Esophagus squamous epithelium (tissue), 4 donors: ENCODE data around the gene LRRC45.

Experiments
- CTCF ChIP-seq, 6 experiments: fragments of 450-650 bp in 4 of 6; fragments of 200-600 bp in 2 of 6; sonication (generic) in 2 of 6; IDR thresholded peaks; one replicate each; pipeline ENCODE4 v1.5.1; 2016 to 2019; ENCODE audit warnings: antibody characterized with exemption in 6 of 6, mild to moderate bottlenecking in 4 of 6, moderate library complexity in 4 of 6
- POLR2A ChIP-seq, 4 donors: fragments of 450-650 bp; IDR thresholded peaks; one replicate each; pipeline ENCODE4 v1.6.1; 2017; ENCODE audit warnings: antibody characterized with exemption in 4 of 4, mild to moderate bottlenecking in 4 of 4, moderate library complexity in 3 of 4

DNA sequence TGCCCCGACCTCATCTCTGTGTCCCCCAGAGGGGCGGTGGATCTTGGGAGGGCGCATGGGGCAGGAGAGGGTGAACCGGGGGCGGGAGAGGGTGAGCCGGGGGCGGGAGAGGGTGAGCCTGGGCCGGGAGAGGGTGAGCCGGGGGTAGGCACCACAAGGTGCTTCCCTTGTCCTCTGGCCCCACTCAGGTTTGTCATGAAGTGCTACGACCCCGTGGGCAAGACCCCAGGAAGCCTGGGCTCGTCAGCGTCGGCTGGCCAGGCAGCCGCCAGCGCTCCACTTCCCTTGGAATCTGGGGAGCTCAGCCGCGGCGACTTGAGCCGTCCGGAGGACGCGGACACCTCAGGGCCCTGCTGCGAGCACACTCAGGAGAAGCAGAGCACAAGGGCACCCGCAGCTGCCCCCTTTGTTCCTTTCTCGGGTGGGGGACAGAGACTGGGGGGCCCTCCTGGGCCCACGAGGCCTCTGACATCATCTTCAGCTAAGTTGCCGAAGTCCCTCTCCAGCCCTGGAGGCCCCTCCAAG is 26.8 kb upstream of the LRRC45 start:
- TF ChIP-seq CTCF (IDR thresholded peaks at IDR 0.05): no peak
- no peak for TF ChIP-seq POLR2A (IDR thresholded peaks at IDR 0.05)
